ENCODE data around the gene AHRR. TPM values are rescaled to one million over a fixed set of nuclear protein-coding genes. Genes with fewer than 3 reads are reported as not detected.

AHRR gene
- total RNA-seq, 1 donor from 2014 or later = 23.9 TPM

DNA sequence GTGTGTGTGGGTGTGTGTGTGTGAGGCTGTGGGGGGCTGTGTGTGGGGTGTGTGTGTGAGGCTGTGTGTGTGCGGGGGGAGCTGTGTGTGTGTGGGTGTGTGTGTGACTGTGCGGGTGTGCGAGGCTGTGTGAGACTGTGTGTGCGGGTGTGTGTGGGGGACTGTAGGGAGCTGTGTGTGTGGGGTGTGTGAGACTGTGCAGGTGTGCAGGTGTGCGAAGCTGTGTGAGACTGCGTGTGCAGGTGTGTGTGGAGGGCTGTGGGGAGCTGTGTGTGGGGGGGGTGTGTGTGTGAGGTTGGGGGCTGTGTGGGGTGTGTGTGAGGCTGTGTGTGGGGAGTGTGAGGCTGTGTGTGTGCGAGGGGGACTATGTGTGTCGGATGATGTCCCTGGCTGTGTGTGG is 23.2 kb downstream of the AHRR start:
- DNase-seq (ENCODE audit: extremely low read depth, low read depth, low spot score) = no peak

GRCh38 chr5:345404-346195 is 24.1 kb downstream of the AHRR start:
- no peak for DNase-seq (ENCODE audit: extremely low read depth, low read depth, low spot score)

DNA sequence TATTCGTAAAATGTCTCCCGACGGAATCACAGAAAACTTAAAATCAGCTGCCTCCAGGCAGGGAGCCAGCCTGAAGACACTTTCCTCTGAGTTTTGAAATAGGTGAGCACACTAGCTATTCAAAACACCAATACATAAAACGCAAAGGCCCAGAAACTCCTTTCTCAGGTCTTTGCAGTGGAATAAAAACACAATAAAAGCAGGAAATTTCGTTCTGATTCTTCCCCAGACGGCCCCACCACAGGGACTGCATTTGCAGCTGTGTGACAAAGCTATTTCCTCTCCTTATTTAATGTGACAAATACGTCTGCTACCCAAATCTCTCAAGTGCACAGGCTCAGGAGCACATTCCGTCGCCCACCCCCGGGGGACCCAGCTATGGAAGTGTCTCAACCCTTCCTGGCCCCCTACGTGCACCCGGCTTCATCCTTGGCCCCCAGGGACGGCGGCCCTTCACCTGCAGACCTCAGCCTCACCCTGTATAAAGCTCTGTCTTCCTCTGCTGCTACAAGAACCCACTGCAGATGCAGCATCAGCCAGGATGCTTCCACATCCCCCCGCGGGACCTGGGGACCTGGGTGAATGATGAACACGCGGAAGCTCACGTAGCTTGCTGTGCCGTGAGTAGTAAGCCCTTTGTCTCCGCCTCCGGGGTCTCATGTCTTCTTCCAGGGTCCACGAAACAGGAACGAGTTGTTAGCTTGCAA is 24.9 kb downstream of the AHRR start:
- no peak for DNase-seq (ENCODE audit: extremely low read depth, low read depth, low spot score)

- no peak for DNase-seq (ENCODE audit: extremely low read depth, low read depth, low spot score)
Observed at GRCh38 chr5:347712-348284, 26.3 kb downstream of the AHRR start.

DNA sequence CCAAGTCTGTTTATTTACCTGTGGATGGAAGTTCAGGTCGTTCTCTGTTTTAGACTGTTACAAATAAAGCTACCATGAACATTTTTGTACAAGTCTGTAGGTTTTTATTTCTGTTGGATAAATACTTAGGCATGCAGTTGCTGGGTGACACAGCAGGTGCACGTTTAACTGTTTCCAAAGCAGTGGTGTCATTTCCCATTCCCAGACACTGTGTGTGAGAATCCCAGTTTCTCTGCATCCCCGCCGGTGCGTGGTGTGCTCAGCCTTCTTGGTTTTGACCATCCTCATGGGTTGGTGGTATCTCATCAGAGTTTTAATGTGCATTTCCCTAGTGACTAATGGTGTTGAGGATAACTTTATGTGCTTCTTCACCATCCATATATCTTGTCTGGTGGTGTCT is 27.2 kb downstream of the AHRR start:
- no peak for DNase-seq (ENCODE audit: extremely low read depth, low read depth, low spot score)

DNA sequence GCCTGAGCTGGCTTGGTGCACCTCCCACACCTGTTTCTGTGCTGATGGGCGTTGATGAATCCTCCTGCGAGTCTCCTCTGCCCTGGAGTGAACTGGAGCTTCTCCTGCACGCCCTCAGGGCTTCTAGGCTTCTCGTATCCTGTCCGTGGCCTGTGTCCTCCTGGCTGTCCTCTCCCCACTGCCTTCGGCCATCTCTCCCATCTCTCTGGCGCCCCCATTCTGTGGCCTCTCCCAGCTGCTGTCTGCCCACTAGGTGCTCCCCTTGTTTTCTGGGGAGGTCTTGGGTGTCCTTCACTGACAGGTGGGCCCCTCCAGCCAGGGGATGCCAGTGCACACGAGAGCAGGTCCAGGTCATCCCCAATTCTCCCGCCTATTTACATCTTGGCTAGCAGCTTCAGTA is 28.8 kb downstream of the AHRR start:
- no peak for DNase-seq (ENCODE audit: extremely low read depth, low read depth, low spot score)

- DNase-seq (ENCODE audit: extremely low read depth, low read depth, low spot score) = no peak
Observed at GRCh38 chr5:351084-351920, 29.8 kb downstream of the AHRR start.

DNA sequence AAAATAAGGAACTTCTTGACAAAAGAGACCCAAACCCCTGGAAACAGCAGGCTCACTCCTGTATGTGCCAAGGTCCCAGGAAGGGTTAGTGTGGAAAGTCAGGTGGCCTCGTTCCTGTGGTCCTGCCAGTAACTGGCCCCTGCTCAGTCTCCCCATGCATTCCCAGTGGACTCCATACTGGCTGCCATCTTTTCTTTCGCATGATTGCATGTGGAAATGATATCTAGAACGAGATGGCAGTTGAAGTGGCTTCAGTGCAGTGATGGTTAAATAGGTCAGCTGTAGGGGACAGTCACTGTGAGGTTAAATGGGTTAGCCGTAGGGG is 30.4 kb downstream of the AHRR start:
- no peak for DNase-seq (ENCODE audit: extremely low read depth, low read depth, low spot score)

DNA sequence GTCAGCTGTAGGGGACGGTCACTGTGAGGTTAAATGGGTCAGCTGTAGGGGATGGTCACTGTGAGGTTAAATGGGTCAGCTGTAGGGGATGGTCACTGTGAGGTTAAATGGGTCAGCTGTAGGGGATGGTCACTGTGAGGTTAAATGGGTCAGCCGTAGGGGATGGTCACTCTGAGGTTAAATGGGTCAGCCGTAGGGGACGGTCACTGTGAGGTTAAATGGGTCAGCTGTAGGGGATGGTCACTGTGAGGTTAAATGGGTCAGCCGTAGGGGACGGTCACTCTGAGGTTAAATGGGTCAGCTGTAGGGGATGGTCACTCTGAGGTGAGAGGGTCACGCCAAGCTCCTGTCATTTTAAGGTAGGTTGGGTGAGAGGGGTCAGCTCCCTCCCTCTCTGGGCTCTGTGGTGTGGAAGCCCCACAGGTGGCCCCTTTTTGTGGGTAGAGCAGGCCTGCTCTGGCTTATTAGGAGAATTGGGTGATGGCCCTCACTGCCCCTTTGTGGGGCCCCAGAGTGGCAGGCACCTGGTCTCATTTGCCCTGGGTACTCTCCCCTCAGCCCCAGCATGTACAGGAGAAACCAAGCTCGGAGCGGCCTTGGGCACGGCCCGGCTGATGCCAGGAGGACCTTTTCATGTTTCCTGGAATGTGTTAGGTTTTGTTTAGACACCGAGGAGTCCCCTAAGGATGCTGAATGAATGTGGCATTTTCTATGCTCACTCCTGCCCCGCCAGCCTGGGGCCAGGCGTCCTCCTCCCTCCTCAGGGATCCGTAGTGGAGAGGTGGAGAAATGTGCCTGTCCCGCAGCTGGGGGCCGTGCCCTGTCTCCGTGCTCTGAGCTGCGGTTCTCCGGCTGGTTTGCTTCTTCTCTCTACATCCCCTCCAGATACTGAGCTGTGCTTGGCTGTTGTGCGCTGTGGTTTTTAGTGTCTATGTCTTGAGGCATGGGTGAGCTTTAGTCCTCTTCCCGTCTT is 31.4 kb downstream of the AHRR start:
- no peak for DNase-seq (ENCODE audit: extremely low read depth, low read depth, low spot score)

DNA sequence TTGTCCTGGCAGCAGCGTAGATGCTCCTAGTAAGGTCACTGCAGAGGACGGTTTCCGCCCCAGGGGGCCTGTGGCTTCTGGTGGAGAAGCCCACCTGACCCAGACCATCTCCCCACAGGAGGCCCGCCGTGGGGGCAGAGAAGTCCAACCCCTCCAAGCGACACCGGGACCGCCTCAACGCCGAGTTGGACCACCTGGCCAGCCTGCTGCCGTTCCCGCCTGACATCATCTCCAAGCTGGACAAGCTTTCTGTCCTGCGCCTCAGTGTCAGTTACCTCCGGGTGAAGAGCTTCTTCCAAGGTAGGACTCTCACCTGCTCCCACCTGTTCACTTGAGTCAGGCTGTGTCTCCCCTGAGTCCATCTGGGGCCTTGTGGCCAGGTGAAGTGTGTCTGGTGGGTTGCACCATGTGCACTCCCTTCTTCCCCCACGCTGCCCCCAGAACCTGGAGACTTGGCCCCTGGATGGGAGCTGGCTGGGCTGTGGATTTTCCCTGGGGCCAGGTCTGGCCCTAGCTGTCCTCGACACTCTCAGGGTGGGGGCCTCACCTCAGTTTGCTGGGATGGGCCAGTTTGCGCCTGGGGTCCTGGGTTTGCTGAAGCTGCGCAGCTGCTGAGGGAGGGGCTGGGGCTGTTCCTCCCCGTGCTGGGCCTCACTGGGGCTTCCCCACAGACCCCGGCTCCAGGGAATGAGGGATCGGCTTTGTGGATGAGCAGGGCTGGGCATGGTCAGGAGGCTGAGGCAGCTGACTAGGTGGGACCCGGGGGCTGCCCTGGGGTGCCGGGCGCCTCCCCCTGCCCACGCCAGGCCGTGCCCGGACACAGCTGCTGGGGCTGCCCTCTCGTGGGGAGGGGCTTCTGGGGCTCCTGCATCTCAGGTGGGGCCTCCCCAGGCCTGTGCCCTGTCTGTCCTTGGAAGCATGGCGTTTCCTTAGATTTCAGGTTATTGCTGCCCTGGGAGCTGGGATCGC is 32.4 kb downstream of the AHRR start:
- DNase-seq (ENCODE audit: extremely low read depth, low read depth, low spot score) = no peak

DNA sequence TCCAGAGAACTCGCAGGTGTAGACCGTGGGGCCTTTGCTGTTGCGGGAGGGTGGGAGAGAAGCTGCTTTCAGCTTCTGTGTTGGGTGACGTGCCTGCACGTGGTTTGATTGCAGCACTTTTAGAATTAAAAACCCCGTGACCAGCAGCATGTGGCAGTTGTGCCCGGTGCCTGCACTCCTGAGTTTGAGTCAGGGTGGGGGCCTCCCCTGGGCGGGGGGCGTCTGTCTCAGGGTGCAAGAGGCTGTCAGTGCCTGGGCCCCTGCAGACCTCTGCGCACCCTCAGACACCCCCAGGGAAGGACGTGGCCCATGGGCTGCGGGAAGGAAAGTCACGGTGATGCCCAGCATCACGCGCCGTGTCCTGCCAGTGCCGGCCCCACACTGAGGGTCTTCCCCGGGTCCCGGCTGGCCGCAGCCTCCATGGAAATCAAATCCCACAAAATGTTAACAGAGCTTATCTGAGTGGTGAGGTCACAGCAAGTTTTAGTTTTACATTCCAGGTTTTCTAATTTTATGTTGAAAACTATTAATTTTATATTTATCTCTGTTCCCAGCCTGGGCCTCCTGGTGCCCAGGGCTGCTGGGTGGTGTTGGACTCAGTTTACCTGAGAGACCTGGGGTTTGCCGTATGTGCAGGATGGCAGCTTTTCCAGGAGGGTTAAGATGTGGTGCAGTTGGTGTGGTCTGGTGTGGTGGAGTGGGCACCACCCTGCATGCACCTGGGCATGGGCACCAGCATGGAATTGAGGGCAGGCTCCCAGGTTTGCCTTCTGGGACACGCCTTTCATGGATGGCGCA is 33.3 kb downstream of the AHRR start:
- no peak for DNase-seq (ENCODE audit: extremely low read depth, low read depth, low spot score)

DNA sequence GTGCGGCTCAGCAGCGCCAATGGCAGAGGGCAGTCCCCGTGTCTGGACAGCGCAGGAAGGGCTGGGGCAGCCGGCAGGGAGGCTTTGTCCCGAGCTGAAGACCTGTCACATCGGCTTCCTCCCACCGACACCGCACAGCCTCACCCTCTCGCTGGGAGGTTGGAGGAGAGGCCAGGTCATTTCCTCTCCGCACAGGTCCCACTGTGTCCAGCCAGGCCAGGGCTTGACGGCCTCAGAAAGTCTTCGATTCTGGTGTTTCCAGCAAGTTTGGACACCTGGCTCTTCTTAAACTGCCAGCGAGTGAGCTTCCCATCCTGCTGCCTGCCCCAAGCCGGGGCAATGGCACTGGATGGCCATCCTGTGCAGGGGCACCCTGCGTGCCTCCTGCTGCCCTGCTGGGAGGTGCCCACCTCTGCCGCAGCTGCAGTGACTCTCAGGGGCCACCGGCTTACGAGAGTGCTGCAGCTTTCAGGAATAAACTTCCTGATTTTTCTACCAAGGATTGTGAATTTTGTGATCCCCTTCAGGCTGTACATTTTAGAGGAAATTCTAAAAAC is 33.9 kb downstream of the AHRR start:
- DNase-seq (ENCODE audit: extremely low read depth, low read depth, low spot score) = no peak

DNA sequence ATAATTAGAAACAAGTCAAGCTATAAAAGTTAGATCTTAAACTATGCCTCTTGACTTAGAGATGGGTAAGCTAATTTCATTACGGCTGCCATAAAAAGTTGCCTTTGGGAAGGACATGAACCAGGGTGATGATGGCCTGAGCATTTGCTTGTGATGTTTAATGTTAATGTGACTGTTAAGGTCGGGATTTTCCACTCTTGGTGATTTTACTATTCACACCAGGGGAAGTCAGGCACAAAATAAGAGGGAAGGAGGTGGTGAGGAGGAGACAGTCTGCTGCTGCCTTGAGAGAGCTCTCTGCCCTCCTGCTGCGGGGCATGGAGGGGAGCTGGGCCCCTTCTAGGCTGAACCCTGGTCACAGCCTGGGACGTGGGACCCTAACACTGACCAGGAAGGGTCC is 34.4 kb downstream of the AHRR start:
- DNase-seq (ENCODE audit: extremely low read depth, low read depth, low spot score) = no peak

GRCh38 chr5:359301-359897 is 37.9 kb downstream of the AHRR start:
- DNase-seq (ENCODE audit: extremely low read depth, low read depth, low spot score) = no peak

GRCh38 chr5:360257-361027 is 38.9 kb downstream of the AHRR start:
- DNase-seq (ENCODE audit: extremely low read depth, low read depth, low spot score) = no peak

- DNase-seq (ENCODE audit: extremely low read depth, low read depth, low spot score) = no peak
Observed at GRCh38 chr5:362189-362588, 40.7 kb downstream of the AHRR start.
